Fibroblast of lung (primary cell): ENCODE results near the gene KIF2A. TPM values are rescaled to one million over a fixed set of nuclear protein-coding genes. Genes with fewer than 3 reads are reported as not detected.

Experiments
- DNase-seq, 2 donors: peaks; one replicate each; pipeline versions ENCODE4 v3.0.0 to v3.0.0-alpha.2; 2010; ENCODE audit warnings: low read depth in 2 of 2
- H2AFZ ChIP-seq: 2 replicates; pipeline ENCODE4 v1.5.1; 2012; ENCODE audit warnings: low read length, control low read depth, inconsistent platforms
- H3K27ac ChIP-seq: 2 replicates; pipeline ENCODE4 v1.5.1; 2011; ENCODE audit warnings: low read length, control low read depth; ENCODE audit not compliant: insufficient read depth
- H3K27me3 ChIP-seq: 2 replicates; pipeline ENCODE4 v1.5.1; 2011; ENCODE audit warnings: mild to moderate bottlenecking, low read length; ENCODE audit not compliant: control insufficient read depth, insufficient read depth
- H3K36me3 ChIP-seq: 2 replicates; pipeline ENCODE4 v1.5.1; 2011; ENCODE audit warnings: low read length; ENCODE audit not compliant: control insufficient read depth, insufficient read depth
- H3K4me1 ChIP-seq: 2 replicates; pipeline ENCODE4 v1.5.1; 2011; ENCODE audit warnings: low read length; ENCODE audit not compliant: control insufficient read depth, insufficient read depth; ENCODE audit errors: extremely low read depth
- H3K4me2 ChIP-seq: 2 replicates; pipeline ENCODE4 v1.5.1; 2011; ENCODE audit warnings: low read length, control low read depth; ENCODE audit not compliant: insufficient read depth; ENCODE audit errors: extremely low read depth
- H3K4me3 ChIP-seq, 4 experiments: fragments of 200-600 bp in 1 of 4; sonication (generic) in 1 of 4; replicated peaks in 1 of 4; 2 replicates each; pipeline ENCODE4 v1.5.1; 2011 to 2016; ENCODE audit warnings: low read length in 4 of 4, low read depth in 3 of 4, mild to moderate bottlenecking in 3 of 4, control low read depth in 2 of 4, inconsistent platforms in 1 of 4, mixed read lengths in 1 of 4; ENCODE audit not compliant: insufficient read depth in 1 of 4; ENCODE audit errors: control extremely low read depth in 1 of 4
- H3K79me2 ChIP-seq: 2 replicates; pipeline ENCODE4 v1.5.1; 2012; ENCODE audit warnings: mild to moderate bottlenecking, low read length, inconsistent platforms; ENCODE audit not compliant: control insufficient read depth, insufficient read depth
- H3K9ac ChIP-seq: 2 replicates; pipeline ENCODE4 v1.5.1; 2011; ENCODE audit warnings: mild to moderate bottlenecking, low read length, control low read depth; ENCODE audit not compliant: insufficient read depth
- H3K9me3 ChIP-seq: 2 replicates; pipeline ENCODE4 v1.5.1; 2012; ENCODE audit warnings: low read depth, low read length; ENCODE audit not compliant: control insufficient read depth, insufficient read depth
- H4K20me1 ChIP-seq: 2 replicates; pipeline ENCODE4 v1.5.1; 2011; ENCODE audit warnings: low read length; ENCODE audit not compliant: control insufficient read depth, insufficient read depth; ENCODE audit errors: extremely low read depth
- EZH2 ChIP-seq: IDR thresholded peaks from 2 replicates; pipeline ENCODE4 v1.5.1; 2012; ENCODE audit warnings: low read length, control low read depth, mild to moderate bottlenecking; ENCODE audit errors: missing control alignments
- polyA plus RNA-seq, 2 donors: library from polyadenylated mRNA; depleted of rRNA in 1 of 2; stranded (reverse) in 1 of 2; unstranded in 1 of 2; fragments of >200 nt; gene quantifications; 2 replicates each; pipeline ENCODE4 v1.2.1, GENCODE V29; 2011 to 2012; ENCODE audit warnings: missing spikeins in 1 of 2
- total RNA-seq: library from RNA; depleted of rRNA; stranded (reverse); fragments of >200 nt; gene quantifications from 2 replicates; pipeline ENCODE4 v1.2.1, GENCODE V29; 2014
- TF ChIP-seq, protein P1 (sequence below), 2 donors: IDR thresholded peaks in 1 of 2; conservative IDR thresholded peaks in 1 of 2; 1 replicate in 1 of 2; 2 replicates in 1 of 2; pipeline ENCODE4 v1.5.1; 2011 to 2012; ENCODE audit warnings: low read length in 2 of 2, control low read depth in 1 of 2, inconsistent platforms in 1 of 2, low read depth in 1 of 2, mild to moderate bottlenecking in 1 of 2

The KIF2A gene
- total and polyA plus RNA-seq, 2 donors (not counting 1 experiment from before 2014, with no cell fraction given): 43.7 to 59.3 TPM

DNA sequence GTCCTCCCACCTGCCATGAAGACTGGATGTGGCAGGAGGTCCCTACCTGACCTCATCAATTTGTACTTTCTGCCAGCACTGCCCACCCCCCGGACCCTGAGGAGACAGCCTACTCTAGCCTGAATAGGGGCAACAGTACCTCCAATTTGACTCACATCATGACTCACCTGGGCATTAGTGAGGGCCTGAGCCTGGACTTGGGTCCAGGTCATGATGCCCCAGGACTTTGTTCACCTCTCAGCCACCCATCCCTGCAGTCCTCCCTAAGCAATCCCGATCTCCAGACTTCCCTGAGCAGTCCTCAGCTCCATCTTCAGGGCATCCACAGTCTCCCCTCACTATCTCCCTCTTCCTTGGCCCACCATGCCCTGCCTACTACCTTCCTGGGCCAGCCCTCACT is 28.1 kb downstream of the KIF2A start:
- H4K20me1 ChIP-seq: no peaks in the 10 kb centered on the region
- H3K4me2 ChIP-seq: no peak overlapping the region
- no peaks in the 10 kb centered on the region for H3K4me1 ChIP-seq
- no peak for DNase-seq
- no peak overlapping the region for H3K27ac ChIP-seq
- no peaks in the 10 kb centered on the region for H3K27me3 ChIP-seq
- H3K9ac ChIP-seq: no peak overlapping the region
- no peak overlapping the region for H3K4me3 ChIP-seq
- peaks cover 54% of the 10 kb centered on the region for H3K79me2 ChIP-seq
- peaks cover 5% of the 10 kb centered on the region for H3K36me3 ChIP-seq
- TF ChIP-seq, protein P1, sequence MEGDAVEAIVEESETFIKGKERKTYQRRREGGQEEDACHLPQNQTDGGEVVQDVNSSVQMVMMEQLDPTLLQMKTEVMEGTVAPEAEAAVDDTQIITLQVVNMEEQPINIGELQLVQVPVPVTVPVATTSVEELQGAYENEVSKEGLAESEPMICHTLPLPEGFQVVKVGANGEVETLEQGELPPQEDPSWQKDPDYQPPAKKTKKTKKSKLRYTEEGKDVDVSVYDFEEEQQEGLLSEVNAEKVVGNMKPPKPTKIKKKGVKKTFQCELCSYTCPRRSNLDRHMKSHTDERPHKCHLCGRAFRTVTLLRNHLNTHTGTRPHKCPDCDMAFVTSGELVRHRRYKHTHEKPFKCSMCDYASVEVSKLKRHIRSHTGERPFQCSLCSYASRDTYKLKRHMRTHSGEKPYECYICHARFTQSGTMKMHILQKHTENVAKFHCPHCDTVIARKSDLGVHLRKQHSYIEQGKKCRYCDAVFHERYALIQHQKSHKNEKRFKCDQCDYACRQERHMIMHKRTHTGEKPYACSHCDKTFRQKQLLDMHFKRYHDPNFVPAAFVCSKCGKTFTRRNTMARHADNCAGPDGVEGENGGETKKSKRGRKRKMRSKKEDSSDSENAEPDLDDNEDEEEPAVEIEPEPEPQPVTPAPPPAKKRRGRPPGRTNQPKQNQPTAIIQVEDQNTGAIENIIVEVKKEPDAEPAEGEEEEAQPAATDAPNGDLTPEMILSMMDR (conservative IDR thresholded peaks at IDR 0.05 in 1 of 2, IDR thresholded peaks at IDR 0.05 in 1 of 2; ENCODE audit: low read depth in 1 of 2, low read length in 2 of 2): no peak
- TF ChIP-seq EZH2: no peak
- H2AFZ ChIP-seq: no peak overlapping the region
- no peaks in the 10 kb centered on the region for H3K9me3 ChIP-seq

DNA sequence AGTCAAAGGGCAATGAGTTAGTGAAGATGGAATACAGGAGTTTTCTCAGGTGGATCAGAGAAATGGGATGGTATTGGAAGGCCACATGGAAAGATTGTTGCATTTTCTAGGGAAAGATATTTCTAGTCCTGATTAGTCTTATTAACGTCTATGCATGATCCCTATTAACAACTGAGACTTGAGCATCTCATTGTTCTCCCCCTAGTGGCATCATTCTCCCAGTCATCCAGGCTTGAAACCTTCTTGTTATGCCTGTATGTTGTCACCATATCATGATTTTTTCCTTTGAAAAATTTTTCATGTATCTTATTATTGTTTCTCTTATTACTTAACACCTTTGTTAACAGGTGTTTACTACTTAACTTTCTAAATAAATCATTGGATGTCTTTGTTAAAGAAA is 34.4 kb downstream of the KIF2A start:
- Histone ChIP-seq H3K9ac (no peak overlapping the region), H3K36me3 (peaks cover under 1% of the 10 kb centered on the region), H3K27me3 (no peaks in the 10 kb centered on the region), H2AFZ (no peak overlapping the region), H3K9me3 (no peaks in the 10 kb centered on the region), H3K27ac (no peak overlapping the region), H3K79me2 (peaks cover 42% of the 10 kb centered on the region), H3K4me3 (no peak overlapping the region), H4K20me1 (no peaks in the 10 kb centered on the region), H3K4me2 (no peak overlapping the region), H3K4me1 (no peaks in the 10 kb centered on the region)
- TF ChIP-seq, protein P1 (conservative IDR thresholded peaks at IDR 0.05 in 1 of 2, IDR thresholded peaks at IDR 0.05 in 1 of 2; ENCODE audit: low read depth in 1 of 2, low read length in 2 of 2): peak; percentile 10 to 46
- TF ChIP-seq EZH2: no peak
- DNase-seq: peak in 1 of 2 donors; percentile 40

DNA sequence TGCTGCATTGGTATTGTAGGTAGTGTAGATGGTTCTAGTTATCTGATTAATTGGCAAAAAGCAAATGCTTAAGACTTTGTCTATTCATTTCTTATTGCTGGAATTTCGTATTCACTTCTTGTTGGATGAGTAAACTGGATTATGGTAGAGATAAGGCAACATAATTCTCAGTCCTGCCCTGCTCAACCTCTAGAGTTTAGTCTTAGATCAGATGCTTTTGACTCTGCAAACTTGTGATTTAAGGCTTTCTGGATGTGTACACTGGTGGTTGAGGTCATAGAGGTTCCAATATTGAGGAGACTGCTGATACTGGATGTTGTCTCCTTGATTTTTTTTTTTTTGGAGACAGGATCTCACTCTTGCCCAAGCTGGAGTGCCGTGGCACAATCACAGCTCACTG is 35.0 kb downstream of the KIF2A start:
- no peaks in the 10 kb centered on the region for H3K27me3 ChIP-seq
- no peak overlapping the region for H3K9ac ChIP-seq
- H3K79me2 ChIP-seq: peaks cover 41% of the 10 kb centered on the region
- H3K27ac ChIP-seq: no peak overlapping the region
- TF ChIP-seq, protein P1 (conservative IDR thresholded peaks at IDR 0.05 in 1 of 2, IDR thresholded peaks at IDR 0.05 in 1 of 2; ENCODE audit: low read depth in 1 of 2, low read length in 2 of 2): no peak
- TF ChIP-seq EZH2: no peak
- no peak overlapping the region for H3K4me2 ChIP-seq
- no peak for DNase-seq
- H2AFZ ChIP-seq: no peak overlapping the region
- no peak overlapping the region for H3K4me3 ChIP-seq
- H4K20me1 ChIP-seq: no peaks in the 10 kb centered on the region
- H3K36me3 ChIP-seq: no peaks in the 10 kb centered on the region
- H3K9me3 ChIP-seq: no peaks in the 10 kb centered on the region
- no peaks in the 10 kb centered on the region for H3K4me1 ChIP-seq
